ENCODE data around the gene CAMK1D. TPM values are rescaled to one million over a fixed set of nuclear protein-coding genes. Genes with fewer than 3 reads are reported as not detected.

The CAMK1D gene
- total RNA-seq, 2 donors from 2014 or later: 4.5 to 7.8 TPM

DNA sequence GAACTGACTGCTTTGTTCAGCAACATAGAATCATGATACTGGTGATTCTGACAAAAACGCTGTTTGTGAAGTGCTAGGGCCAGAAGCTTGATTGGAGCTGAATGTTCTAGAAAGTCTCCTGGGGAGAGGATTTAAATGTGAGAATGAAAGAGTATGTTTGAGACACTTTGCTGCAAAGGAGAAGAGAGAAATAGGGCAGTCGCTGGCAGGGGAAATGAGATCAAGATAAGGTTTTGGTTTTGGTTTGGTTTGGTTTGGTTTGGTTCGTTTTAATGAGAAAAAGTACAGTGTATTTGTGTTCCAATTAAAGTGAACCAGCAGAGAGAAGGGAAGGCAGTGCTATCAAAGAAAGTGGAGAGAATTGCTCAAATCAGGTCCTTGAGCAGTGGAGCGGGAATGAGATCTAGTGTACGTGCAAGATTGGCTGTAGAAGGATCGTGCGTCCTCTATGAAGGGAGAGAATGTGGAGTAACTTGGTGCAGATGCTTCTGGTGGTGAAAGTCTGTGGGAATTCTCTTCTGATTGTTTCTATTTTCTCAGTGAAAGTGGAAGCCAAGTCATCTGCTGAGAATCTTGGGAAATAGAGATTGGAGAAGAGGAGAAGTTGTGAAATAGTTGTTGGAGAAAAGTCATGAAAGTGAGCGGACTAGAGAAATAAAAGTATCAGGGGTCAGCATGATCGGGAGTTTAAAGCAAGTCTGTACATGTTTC, 381.6 kb downstream of the CAMK1D start:
- Histone ChIP-seq H3K27me3 (ENCODE audit: control insufficient read depth, insufficient read depth, low read length, poor library complexity, severe bottlenecking) (no peaks in the 10 kb centered on the region), H3K36me3 (ENCODE audit: control insufficient read depth, insufficient read depth, low read length) (no peaks in the 10 kb centered on the region), H3K9me3 (ENCODE audit: control insufficient read depth, low read length) (no peaks in the 10 kb centered on the region), H3K9ac (ENCODE audit: extremely low read depth, low read length, poor library complexity, severe bottlenecking) (no peak overlapping the region), H3K27ac (ENCODE audit: low read depth, low read length) (no peak overlapping the region), H3K4me1 (ENCODE audit: control insufficient read depth, insufficient read depth, low read length) (no peaks in the 10 kb centered on the region), H3K4me3 (ENCODE audit: low read length) (no peak overlapping the region)
- no peak overlapping the region for H3K27ac Mint-ChIP-seq
- TF ChIP-seq, protein P1, sequence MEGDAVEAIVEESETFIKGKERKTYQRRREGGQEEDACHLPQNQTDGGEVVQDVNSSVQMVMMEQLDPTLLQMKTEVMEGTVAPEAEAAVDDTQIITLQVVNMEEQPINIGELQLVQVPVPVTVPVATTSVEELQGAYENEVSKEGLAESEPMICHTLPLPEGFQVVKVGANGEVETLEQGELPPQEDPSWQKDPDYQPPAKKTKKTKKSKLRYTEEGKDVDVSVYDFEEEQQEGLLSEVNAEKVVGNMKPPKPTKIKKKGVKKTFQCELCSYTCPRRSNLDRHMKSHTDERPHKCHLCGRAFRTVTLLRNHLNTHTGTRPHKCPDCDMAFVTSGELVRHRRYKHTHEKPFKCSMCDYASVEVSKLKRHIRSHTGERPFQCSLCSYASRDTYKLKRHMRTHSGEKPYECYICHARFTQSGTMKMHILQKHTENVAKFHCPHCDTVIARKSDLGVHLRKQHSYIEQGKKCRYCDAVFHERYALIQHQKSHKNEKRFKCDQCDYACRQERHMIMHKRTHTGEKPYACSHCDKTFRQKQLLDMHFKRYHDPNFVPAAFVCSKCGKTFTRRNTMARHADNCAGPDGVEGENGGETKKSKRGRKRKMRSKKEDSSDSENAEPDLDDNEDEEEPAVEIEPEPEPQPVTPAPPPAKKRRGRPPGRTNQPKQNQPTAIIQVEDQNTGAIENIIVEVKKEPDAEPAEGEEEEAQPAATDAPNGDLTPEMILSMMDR (conservative IDR thresholded peaks at IDR 0.05): no peak
- H3K36me3 Mint-ChIP-seq (ENCODE audit: low read depth): no peaks in the 10 kb centered on the region
- no peaks in the 10 kb centered on the region for H3K9me3 Mint-ChIP-seq
- 93 to 96% methylated on average over 7 to 9 of the region's 9 CpGs for WGBS, 2 experiments (ENCODE audit: insufficient coverage in 1 of 2, insufficient read length in 1 of 2)
- H3K4me1 Mint-ChIP-seq: no peaks in the 10 kb centered on the region
- H3K27me3 Mint-ChIP-seq (ENCODE audit: insufficient read depth): no peaks in the 10 kb centered on the region
- no peak overlapping the region for H3K4me3 Mint-ChIP-seq
- no peak for DNase-seq

DNA sequence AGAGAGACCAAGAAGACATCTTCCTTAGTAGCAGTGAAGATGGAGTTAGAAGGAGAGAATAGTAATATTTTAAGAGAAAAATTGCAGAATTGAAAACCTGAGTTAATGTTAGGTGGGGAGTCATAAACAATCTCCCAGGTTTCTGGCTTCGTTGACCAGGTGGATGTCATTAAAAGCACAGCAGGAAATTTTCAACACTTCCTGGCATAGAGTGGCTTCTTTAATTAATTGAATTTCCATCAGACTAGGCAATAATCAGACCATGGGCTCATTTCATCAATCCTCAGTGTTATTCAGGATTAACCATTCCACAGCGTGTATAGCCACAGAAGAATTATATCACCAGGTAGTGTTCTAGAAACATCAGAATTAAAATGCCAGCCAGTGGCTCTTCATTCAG, 383.9 kb downstream of the CAMK1D start:
- no peak overlapping the region for H3K9ac ChIP-seq (ENCODE audit: extremely low read depth, low read length, poor library complexity, severe bottlenecking)
- Mint-ChIP-seq H3K4me1 (no peaks in the 10 kb centered on the region), H3K27me3 (ENCODE audit: insufficient read depth) (no peaks in the 10 kb centered on the region), H3K27ac (no peak overlapping the region), H3K4me3 (no peak overlapping the region), H3K9me3 (no peaks in the 10 kb centered on the region), H3K36me3 (ENCODE audit: low read depth) (no peaks in the 10 kb centered on the region)
- no peak overlapping the region for H3K4me3 ChIP-seq (ENCODE audit: low read length)
- H3K36me3 ChIP-seq (ENCODE audit: control insufficient read depth, insufficient read depth, low read length): no peaks in the 10 kb centered on the region
- WGBS, 2 experiments (ENCODE audit: insufficient coverage in 1 of 2, insufficient read length in 1 of 2): 91 to 95% methylated on average over 2 of the region's 2 CpGs
- no peaks in the 10 kb centered on the region for H3K27me3 ChIP-seq (ENCODE audit: control insufficient read depth, insufficient read depth, low read length, poor library complexity, severe bottlenecking)
- no peaks in the 10 kb centered on the region for H3K4me1 ChIP-seq (ENCODE audit: control insufficient read depth, insufficient read depth, low read length)
- TF ChIP-seq, protein P1 (conservative IDR thresholded peaks at IDR 0.05): no peak
- H3K9me3 ChIP-seq (ENCODE audit: control insufficient read depth, low read length): no peaks in the 10 kb centered on the region
- no peak for DNase-seq
- H3K27ac ChIP-seq (ENCODE audit: low read depth, low read length): no peak overlapping the region

DNA sequence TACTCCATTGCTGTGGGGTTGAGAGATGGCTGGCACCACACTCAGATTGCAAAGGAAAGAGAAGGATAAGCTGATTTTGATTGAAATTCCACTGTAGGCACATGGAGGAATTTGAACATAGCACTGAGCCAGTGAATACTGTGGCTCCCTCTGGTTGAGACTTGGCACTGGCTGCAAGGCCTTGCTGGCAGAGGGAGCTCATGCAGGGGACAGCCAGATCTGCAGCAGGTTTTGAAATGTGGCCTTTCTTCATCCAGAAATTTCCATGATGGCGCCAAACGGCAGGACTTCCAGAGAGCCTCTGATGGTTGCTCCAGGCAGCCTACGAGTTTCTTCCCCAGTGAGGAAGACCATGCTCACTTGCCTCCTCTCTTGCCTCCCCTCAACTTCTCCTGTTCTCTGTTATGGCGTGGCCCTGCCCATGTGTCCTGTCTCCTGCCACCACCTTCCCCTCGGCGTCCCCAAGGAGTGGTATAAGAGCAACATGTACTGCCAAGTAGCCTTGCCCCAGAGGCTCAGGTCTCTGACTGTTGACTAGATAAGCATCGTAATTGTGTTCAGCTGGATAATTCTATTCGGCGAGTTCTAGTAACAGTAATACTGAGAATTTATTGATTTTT, 386.6 kb downstream of the CAMK1D start:
- Histone ChIP-seq H3K4me3 (ENCODE audit: low read length) (no peak overlapping the region), H3K27ac (ENCODE audit: low read depth, low read length) (no peak overlapping the region), H3K9me3 (ENCODE audit: control insufficient read depth, low read length) (no peaks in the 10 kb centered on the region), H3K9ac (ENCODE audit: extremely low read depth, low read length, poor library complexity, severe bottlenecking) (no peak overlapping the region), H3K27me3 (ENCODE audit: control insufficient read depth, insufficient read depth, low read length, poor library complexity, severe bottlenecking) (no peaks in the 10 kb centered on the region), H3K4me1 (ENCODE audit: control insufficient read depth, insufficient read depth, low read length) (no peaks in the 10 kb centered on the region), H3K36me3 (ENCODE audit: control insufficient read depth, insufficient read depth, low read length) (no peaks in the 10 kb centered on the region)
- Mint-ChIP-seq H3K27ac (no peak overlapping the region), H3K4me1 (no peaks in the 10 kb centered on the region), H3K27me3 (ENCODE audit: insufficient read depth) (no peaks in the 10 kb centered on the region), H3K9me3 (no peaks in the 10 kb centered on the region), H3K4me3 (no peak overlapping the region), H3K36me3 (ENCODE audit: low read depth) (no peaks in the 10 kb centered on the region)
- DNase-seq: no peak
- WGBS, 2 experiments (ENCODE audit: insufficient coverage in 1 of 2, insufficient read length in 1 of 2): 89 to 93% methylated on average over 4 to 7 of the region's 9 CpGs
- TF ChIP-seq, protein P1 (conservative IDR thresholded peaks at IDR 0.05): no peak

All from endodermal cell (in vitro differentiated cells).